Peyer's patch (tissue), 4 donors: Measurements from ENCODE around the gene NFIX.

Experiments
- CTCF ChIP-seq, 6 experiments: fragments of 450-650 bp in 4 of 6; fragments of 200-600 bp in 2 of 6; sonication (generic) in 1 of 6; IDR thresholded peaks; one replicate each; pipeline ENCODE4 v1.5.1; 2017 to 2019; ENCODE audit warnings: antibody characterized with exemption in 6 of 6, mild to moderate bottlenecking in 3 of 6, moderate library complexity in 1 of 6
- POLR2A ChIP-seq, 2 donors: fragments of 450-650 bp; IDR thresholded peaks; one replicate each; pipeline ENCODE4 v1.5.1; 2017; ENCODE audit warnings: antibody characterized with exemption in 2 of 2, mild to moderate bottlenecking in 2 of 2, moderate library complexity in 2 of 2

GRCh38 chr19:13051557-13052165 lies 56.4 kb downstream of the NFIX start:
- TF ChIP-seq POLR2A (IDR thresholded peaks at IDR 0.05): no peak
- TF ChIP-seq CTCF (IDR thresholded peaks at IDR 0.05): no peak
